HCT116 (cell line): ENCODE measurements around the gene FLNB.
A peak's percentile ranks its signal among the peaks of the same experiment; 100 is the strongest.

Experiments used
- CTCF ChIP-seq, 3 experiments: fragments of 200-600 bp in 1 of 3; sonication (generic) in 1 of 3; IDR thresholded peaks in 2 of 3; conservative IDR thresholded peaks in 1 of 3; 2 replicates each; pipeline ENCODE4 v1.5.1; 2012 to 2017; ENCODE audit warnings: low read depth in 2 of 3, low read length in 2 of 3, antibody characterized with exemption in 1 of 3, borderline replicate concordance in 1 of 3, control low read depth in 1 of 3, mild to moderate bottlenecking in 1 of 3, mixed read lengths in 1 of 3, mixed run types in 1 of 3, moderate library complexity in 1 of 3; ENCODE audit not compliant: insufficient read depth in 1 of 3
- REST ChIP-seq: IDR thresholded peaks from 2 replicates; pipeline ENCODE4 v1.6.1; 2012; ENCODE audit warnings: low read depth
- SIN3A ChIP-seq: IDR thresholded peaks from 2 replicates; pipeline ENCODE4 v1.6.1; 2012; ENCODE audit warnings: low read depth

GRCh38 chr3:57961828-57962447 is 46.3 kb upstream of the FLNB start:
- no peak for TF ChIP-seq REST
- TF ChIP-seq CTCF (IDR thresholded peaks at IDR 0.05 in 2 of 3, conservative IDR thresholded peaks at IDR 0.05 in 1 of 3; ENCODE audit: borderline replicate concordance in 1 of 3, insufficient read depth in 1 of 3, low read depth in 2 of 3, low read length in 2 of 3): peak; percentile 40 to 61 (median 43); a peak in 5 of 6 replicates
- no peak for TF ChIP-seq SIN3A
